Stomach (tissue), 9 donors: ENCODE measurements around the gene CRLF3. TPM values are rescaled to one million over a fixed set of nuclear protein-coding genes. Genes with fewer than 3 reads are reported as not detected.
"Not testable (repeated sequence)": the region's sequence is repeated elsewhere in the genome, so short reads cannot be mapped to it uniquely, and the experiment has no call there.

Source experiments
- DNase-seq, 2 donors: peaks; one replicate each; pipeline versions ENCODE4 v3.0.0 to v3.0.0-alpha.2; 2013 to 2019
- H3K27ac ChIP-seq, 5 donors: fragments of 200-600 bp in 4 of 5; sonication (generic) in 4 of 5; one replicate each; pipeline ENCODE4 v1.5.1; 2013 to 2019; ENCODE audit warnings: mild to moderate bottlenecking in 1 of 5, moderate library complexity in 1 of 5
- H3K27me3 ChIP-seq, 3 donors: fragments of 200-600 bp; sonication (generic); one replicate each; pipeline ENCODE4 v1.5.1; 2017 to 2019; ENCODE audit warnings: mixed run types in 1 of 3
- H3K36me3 ChIP-seq, 4 donors: fragments of 200-600 bp; sonication (generic); 1 replicate in 3 of 4; 2 replicates in 1 of 4; pipeline ENCODE4 v1.5.1; 2016 to 2019
- H3K4me1 ChIP-seq, 4 donors: fragments of 200-600 bp; sonication (generic); one replicate each; pipeline ENCODE4 v1.5.1; 2016 to 2019
- H3K4me3 ChIP-seq, 4 donors: fragments of 200-600 bp; sonication (generic) in 3 of 4; one replicate each; pipeline ENCODE4 v1.5.1; 2016 to 2019; ENCODE audit warnings: mild to moderate bottlenecking in 1 of 4
- H3K9me3 ChIP-seq, 4 donors: fragments of 200-600 bp; sonication (generic); one replicate each; pipeline ENCODE4 v1.5.1; 2016 to 2019
- EP300 ChIP-seq: sonication (generic); formaldehyde crosslinking; IDR thresholded peaks from one replicate; pipeline ENCODE4 v1.6.1; 2017; ENCODE audit warnings: antibody characterized with exemption
- POLR2A ChIP-seq, 4 donors: fragments of 450-650 bp; IDR thresholded peaks; one replicate each; pipeline ENCODE4 v1.6.1; 2016; ENCODE audit warnings: antibody characterized with exemption in 4 of 4, control low read depth in 2 of 4, mild to moderate bottlenecking in 1 of 4, moderate library complexity in 1 of 4
- POLR2AphosphoS5 ChIP-seq, 3 donors: sonication (generic); formaldehyde crosslinking; IDR thresholded peaks; one replicate each; pipeline ENCODE4 v1.6.1; 2016; ENCODE audit warnings: antibody characterized with exemption in 3 of 3
- WGBS, 5 donors: extraction: QIAGEN DNeasy Blood & Tissue Kit in 3 of 5; methylation state at CpG; one replicate each; pipeline versions ENCODE4 v1.1.5 to v1.1.7; 2013 to 2018; 5-methylcytosine and 5-hydroxymethylcytosine counted together
- intact Hi-C: fragments of 100-400 bp; cut with DNase I; formaldehyde crosslinking; loops from one replicate; pipeline ENCODE4 v1.15.1; 2023; ENCODE audit warnings: low total_unique reads
- polyA plus RNA-seq, 3 donors: library from polyadenylated mRNA; stranded (reverse); fragments of 200-250 nt; gene quantifications; one replicate each; pipeline ENCODE4 v1.2.3, GENCODE V29; 2013
- total RNA-seq, 5 donors: library from RNA; depleted of rRNA; stranded (reverse); fragments of >200 nt; gene quantifications; one replicate each; pipeline versions ENCODE4 v1.1.0 to v1.2.3, GENCODE V29; 2014 to 2016
- TF ChIP-seq, protein P1 (sequence below), 7 experiments: fragments of 450-650 bp in 4 of 7; fragments of 200-600 bp in 3 of 7; sonication (generic) in 3 of 7; IDR thresholded peaks; one replicate each; pipeline ENCODE4 v1.5.1; 2016 to 2019; ENCODE audit warnings: antibody characterized with exemption in 7 of 7, control low read depth in 2 of 7, mild to moderate bottlenecking in 1 of 7
- donor health status: healthy with polysubstance abuse.
- donor health status: Bipolar disorder and iron deficiency.
- donor health status: healthy.

CRLF3 gene
- total and polyA plus RNA-seq, 8 donors, result 1.7 to 15.2 (median 4.6) TPM

GRCh38 chr17:30819971-30820705 lies 4.4 kb downstream of the CRLF3 start:
- TF ChIP-seq POLR2AphosphoS5 (IDR thresholded peaks at IDR 0.05) (no peak), EP300 (no peak), POLR2A (IDR thresholded peaks at IDR 0.05) (no peak)
- TF ChIP-seq, protein P1, sequence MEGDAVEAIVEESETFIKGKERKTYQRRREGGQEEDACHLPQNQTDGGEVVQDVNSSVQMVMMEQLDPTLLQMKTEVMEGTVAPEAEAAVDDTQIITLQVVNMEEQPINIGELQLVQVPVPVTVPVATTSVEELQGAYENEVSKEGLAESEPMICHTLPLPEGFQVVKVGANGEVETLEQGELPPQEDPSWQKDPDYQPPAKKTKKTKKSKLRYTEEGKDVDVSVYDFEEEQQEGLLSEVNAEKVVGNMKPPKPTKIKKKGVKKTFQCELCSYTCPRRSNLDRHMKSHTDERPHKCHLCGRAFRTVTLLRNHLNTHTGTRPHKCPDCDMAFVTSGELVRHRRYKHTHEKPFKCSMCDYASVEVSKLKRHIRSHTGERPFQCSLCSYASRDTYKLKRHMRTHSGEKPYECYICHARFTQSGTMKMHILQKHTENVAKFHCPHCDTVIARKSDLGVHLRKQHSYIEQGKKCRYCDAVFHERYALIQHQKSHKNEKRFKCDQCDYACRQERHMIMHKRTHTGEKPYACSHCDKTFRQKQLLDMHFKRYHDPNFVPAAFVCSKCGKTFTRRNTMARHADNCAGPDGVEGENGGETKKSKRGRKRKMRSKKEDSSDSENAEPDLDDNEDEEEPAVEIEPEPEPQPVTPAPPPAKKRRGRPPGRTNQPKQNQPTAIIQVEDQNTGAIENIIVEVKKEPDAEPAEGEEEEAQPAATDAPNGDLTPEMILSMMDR (IDR thresholded peaks at IDR 0.05), result no peak
- 81 to 90% (median 84%) methylated on average over 8 of the region's 8 CpGs for WGBS, 5 donors
- intact Hi-C loops, result no loop called here
- no peaks in the 10 kb centered on the region for H3K27me3 ChIP-seq
- no peak for DNase-seq
- H3K9me3 ChIP-seq, result no peaks in the 10 kb centered on the region
- H3K4me3 ChIP-seq, result no peak overlapping the region
- H3K27ac ChIP-seq, result peak overlapping the region in 2 of 5 donors; percentile 38 to 44
- H3K36me3 ChIP-seq, result peaks cover 0 to 4% (median 0%) of the 10 kb centered on the region in 4 donors
- peaks cover 14 to 53% (median 27%) of the 10 kb centered on the region in 4 donors for H3K4me1 ChIP-seq

DNA sequence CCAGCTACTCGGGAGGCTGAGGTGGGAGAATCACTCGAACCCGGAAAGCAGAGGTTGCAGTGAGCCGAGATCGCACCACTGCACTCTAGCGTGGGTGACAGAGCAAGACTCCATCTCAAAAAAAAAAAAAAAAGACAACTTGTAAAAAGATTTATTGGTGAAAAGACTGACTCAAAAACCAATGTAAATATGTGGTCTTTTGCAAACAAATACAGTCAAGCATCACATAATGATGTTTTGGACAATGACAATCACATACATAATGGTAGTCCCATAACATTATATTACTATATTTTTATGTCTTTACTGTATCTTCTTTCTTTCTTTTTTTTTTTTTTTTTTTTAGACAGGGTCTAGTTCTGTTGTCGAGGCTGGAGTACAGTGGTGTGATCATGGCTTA lies 8.3 kb downstream of the CRLF3 start:
- no peak for DNase-seq
- no peaks in the 10 kb centered on the region for H3K9me3 ChIP-seq
- WGBS, 5 donors, result 96 to 99% (median 97%) methylated on average over 7 of the region's 7 CpGs
- TF ChIP-seq POLR2AphosphoS5 (IDR thresholded peaks at IDR 0.05), result no peak
- TF ChIP-seq, protein P1 (IDR thresholded peaks at IDR 0.05), result no peak
- TF ChIP-seq EP300, result no peak
- TF ChIP-seq POLR2A (IDR thresholded peaks at IDR 0.05), result no peak
- no peak overlapping the region for H3K27ac ChIP-seq
- peaks cover 0 to 5% (median 0%) of the 10 kb centered on the region in 4 donors for H3K36me3 ChIP-seq
- intact Hi-C loops, result no loop called here
- no peak overlapping the region for H3K4me3 ChIP-seq
- H3K4me1 ChIP-seq, result peaks cover 0 to 40% (median 9%) of the 10 kb centered on the region in 4 donors
- H3K27me3 ChIP-seq, result no peaks in the 10 kb centered on the region

GRCh38 chr17:30814860-30815259 lies 9.6 kb downstream of the CRLF3 start:
- H3K27me3 ChIP-seq, H3K4me3 ChIP-seq, intact Hi-C loops, H3K36me3 ChIP-seq, DNase-seq, H3K9me3 ChIP-seq, H3K27ac ChIP-seq: not testable (repeated sequence)
- H3K4me1 ChIP-seq, result peaks cover 0 to 33% (median 3%) of the 10 kb centered on the region in 4 donors
- 73 to 96% (median 95%) methylated on average over 9 of the region's 9 CpGs for WGBS, 5 donors

- intact Hi-C loops, H3K27ac ChIP-seq, DNase-seq, H3K4me3 ChIP-seq, H3K9me3 ChIP-seq, H3K27me3 ChIP-seq: not testable (repeated sequence)
- WGBS, 5 donors, result 89 to 94% (median 92%) methylated on average over 12 of the region's 12 CpGs
- Histone ChIP-seq H3K4me1 (peaks cover 0 to 32% (median 2%) of the 10 kb centered on the region in 4 donors), H3K36me3 (peaks cover 0 to 12% (median 9%) of the 10 kb centered on the region in 4 donors)
These were observed 10.3 kb downstream of the CRLF3 start for GRCh38 chr17:30814236-30814635.

DNA sequence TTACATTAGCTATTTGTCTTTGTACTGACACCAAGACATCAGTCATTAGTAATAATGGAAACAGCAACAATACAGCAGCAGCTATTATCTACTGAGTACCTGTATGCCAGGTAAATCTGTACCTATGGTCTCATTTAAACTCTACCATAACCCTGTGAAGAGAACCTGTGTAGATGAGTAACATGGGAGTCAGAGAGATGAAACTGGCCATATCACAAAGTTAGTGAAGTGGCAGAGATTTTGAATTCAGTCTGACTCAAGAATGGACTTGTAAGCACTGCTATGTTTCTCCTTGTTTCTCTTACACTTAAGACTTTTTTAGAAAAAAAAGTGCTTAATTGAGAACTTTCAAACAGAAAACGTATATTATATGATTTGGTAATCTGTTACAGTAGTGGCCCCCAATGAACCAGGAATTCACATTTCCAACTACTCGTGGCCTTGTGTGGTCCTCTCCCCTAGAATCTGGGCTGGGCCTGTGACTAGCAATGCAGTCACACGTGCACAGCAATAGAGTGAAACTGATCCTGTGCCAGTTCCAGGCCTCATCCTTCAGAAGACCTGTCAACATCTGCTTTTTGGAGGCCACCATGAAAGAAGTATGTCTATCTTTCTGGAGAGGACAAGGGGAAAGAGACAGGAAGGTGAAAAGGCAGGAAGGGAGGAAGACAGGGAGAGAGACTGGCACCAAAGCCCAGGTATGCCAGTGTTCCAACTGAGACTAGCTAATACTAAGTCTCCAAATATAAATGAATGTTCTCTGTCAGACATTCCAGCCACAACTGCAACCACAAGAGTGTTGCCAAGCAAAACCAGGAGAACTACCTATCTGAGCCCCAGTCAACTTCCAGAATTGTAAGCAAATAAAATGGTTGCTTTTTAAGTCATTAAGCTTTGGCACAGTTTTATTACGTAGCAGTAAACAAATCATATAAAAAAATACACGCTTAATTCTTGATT lies 12.0 kb downstream of the CRLF3 start:
- intact Hi-C loops, result no loop called here
- Histone ChIP-seq H3K4me1 (peaks cover 0 to 37% (median 2%) of the 10 kb centered on the region in 4 donors), H3K36me3 (peaks cover 0 to 16% (median 9%) of the 10 kb centered on the region in 4 donors), H3K27me3 (no peaks in the 10 kb centered on the region), H3K4me3 (no peak overlapping the region), H3K9me3 (no peaks in the 10 kb centered on the region), H3K27ac (no peak overlapping the region)
- TF ChIP-seq POLR2AphosphoS5 (IDR thresholded peaks at IDR 0.05), result no peak
- TF ChIP-seq POLR2A (IDR thresholded peaks at IDR 0.05), result no peak
- TF ChIP-seq EP300, result no peak
- TF ChIP-seq, protein P1 (IDR thresholded peaks at IDR 0.05), result no peak
- WGBS, 5 donors, result 58 to 64% (median 60%) methylated on average over 5 of the region's 5 CpGs
- DNase-seq, result no peak
